ENCODE results near the gene VPS37C. TPM values are rescaled to one million over a fixed set of nuclear protein-coding genes. Genes with fewer than 3 reads are reported as not detected.

VPS37C gene
- total RNA-seq, 4 donors from 2014 or later, result 11.8 to 22.2 (median 13.6) TPM

DNA sequence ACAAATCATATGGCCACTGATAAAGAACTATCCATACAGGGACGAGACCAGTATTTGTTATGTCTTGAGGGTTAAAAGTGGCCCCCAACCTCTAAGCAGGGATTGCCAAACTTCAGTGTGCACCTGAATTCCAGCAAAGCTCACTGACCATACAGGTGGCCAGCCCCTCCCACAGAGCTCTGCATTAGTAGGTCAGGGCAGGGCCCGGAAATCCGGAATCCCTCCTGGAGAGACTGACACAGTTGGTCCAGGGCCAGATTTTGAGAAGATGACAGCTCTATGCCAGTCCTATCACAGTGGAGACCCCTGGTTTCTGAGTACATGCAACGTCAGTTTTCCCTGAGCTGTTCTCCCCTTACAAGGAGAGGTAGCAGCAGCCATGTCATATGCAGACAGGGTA, 20.8 kb downstream of the VPS37C start:
- DNase-seq (ENCODE audit: low spot score in 2 of 2), result no peak
- 93 to 96% methylated on average over 4 of the region's 4 CpGs for WGBS, 2 donors
- Histone ChIP-seq H3K27ac (no peak overlapping the region), H3K4me1 (peaks cover 0 to 37% (median 10%) of the 10 kb centered on the region in 4 donors), H3K9me3 (no peaks in the 10 kb centered on the region), H3K4me3 (no peak overlapping the region), H3K36me3 (peaks cover 0 to 20% (median 0%) of the 10 kb centered on the region in 3 donors), H3K27me3 (no peaks in the 10 kb centered on the region)
- TF ChIP-seq EP300 (IDR thresholded peaks at IDR 0.05) (no peak), POLR2A (IDR thresholded peaks at IDR 0.05) (no peak)
- TF ChIP-seq, protein P1, sequence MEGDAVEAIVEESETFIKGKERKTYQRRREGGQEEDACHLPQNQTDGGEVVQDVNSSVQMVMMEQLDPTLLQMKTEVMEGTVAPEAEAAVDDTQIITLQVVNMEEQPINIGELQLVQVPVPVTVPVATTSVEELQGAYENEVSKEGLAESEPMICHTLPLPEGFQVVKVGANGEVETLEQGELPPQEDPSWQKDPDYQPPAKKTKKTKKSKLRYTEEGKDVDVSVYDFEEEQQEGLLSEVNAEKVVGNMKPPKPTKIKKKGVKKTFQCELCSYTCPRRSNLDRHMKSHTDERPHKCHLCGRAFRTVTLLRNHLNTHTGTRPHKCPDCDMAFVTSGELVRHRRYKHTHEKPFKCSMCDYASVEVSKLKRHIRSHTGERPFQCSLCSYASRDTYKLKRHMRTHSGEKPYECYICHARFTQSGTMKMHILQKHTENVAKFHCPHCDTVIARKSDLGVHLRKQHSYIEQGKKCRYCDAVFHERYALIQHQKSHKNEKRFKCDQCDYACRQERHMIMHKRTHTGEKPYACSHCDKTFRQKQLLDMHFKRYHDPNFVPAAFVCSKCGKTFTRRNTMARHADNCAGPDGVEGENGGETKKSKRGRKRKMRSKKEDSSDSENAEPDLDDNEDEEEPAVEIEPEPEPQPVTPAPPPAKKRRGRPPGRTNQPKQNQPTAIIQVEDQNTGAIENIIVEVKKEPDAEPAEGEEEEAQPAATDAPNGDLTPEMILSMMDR (IDR thresholded peaks at IDR 0.05), result no peak

DNA sequence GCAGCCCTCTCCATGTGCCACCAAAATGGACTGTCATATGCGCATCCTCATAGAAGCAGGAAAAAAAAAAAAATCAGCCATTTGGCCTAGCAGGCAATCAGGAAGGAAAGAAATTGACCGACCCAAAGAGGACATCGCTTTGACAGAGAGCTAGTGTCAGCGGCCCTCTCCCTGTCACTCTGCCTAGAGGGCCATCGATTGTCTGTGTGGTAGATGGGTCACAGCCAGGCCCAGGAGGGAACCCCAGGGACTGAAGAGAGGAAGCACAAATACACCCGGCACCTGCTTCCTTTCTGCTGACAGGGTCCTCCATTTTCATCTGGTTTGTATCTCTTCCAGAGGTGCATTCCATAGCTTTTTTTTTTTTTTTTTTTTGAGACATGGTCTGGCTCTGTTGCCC, 21.8 kb downstream of the VPS37C start:
- Histone ChIP-seq H3K27me3 (no peaks in the 10 kb centered on the region), H3K4me1 (peaks cover 0 to 37% (median 10%) of the 10 kb centered on the region in 4 donors), H3K9me3 (no peaks in the 10 kb centered on the region), H3K4me3 (no peak overlapping the region), H3K36me3 (peaks cover 0 to 29% (median 0%) of the 10 kb centered on the region in 3 donors), H3K27ac (no peak overlapping the region)
- TF ChIP-seq POLR2A (IDR thresholded peaks at IDR 0.05) (no peak), EP300 (IDR thresholded peaks at IDR 0.05) (no peak)
- TF ChIP-seq, protein P1 (IDR thresholded peaks at IDR 0.05), result no peak
- 46 to 60% methylated on average over 6 of the region's 6 CpGs for WGBS, 2 donors
- no peak for DNase-seq (ENCODE audit: low spot score in 2 of 2)

DNA sequence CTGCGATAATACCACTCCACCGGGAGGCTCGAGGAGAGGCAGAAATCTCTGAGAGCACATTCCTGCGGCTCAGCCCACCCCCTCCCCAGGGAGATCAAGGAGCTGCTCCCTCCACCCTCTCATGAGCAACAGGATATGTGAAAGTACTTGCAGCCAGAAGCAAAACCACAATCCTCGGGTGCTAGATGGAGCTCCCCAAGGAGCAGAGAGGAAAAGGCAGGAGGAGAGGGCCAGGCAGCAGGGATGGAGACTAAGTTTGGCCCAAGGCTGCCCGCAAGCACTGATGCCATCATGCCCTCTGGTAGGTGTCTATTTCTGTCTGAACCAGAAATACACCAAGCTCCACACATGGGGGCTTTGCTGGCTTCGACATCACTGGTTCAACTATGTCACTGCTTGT, 22.3 kb downstream of the VPS37C start:
- TF ChIP-seq, protein P1 (IDR thresholded peaks at IDR 0.05), result no peak
- TF ChIP-seq POLR2A (IDR thresholded peaks at IDR 0.05) (no peak), EP300 (IDR thresholded peaks at IDR 0.05) (no peak)
- H3K9me3 ChIP-seq, result no peaks in the 10 kb centered on the region
- no peak overlapping the region for H3K4me3 ChIP-seq
- H3K36me3 ChIP-seq, result peaks cover 0 to 34% (median 0%) of the 10 kb centered on the region in 3 donors
- no peaks in the 10 kb centered on the region for H3K27me3 ChIP-seq
- DNase-seq (ENCODE audit: low spot score in 2 of 2), result no peak
- H3K27ac ChIP-seq, result no peak overlapping the region
- peaks cover 0 to 37% (median 10%) of the 10 kb centered on the region in 4 donors for H3K4me1 ChIP-seq
- WGBS, 2 donors, result 33% methylated on average over 7 of the region's 7 CpGs

DNA sequence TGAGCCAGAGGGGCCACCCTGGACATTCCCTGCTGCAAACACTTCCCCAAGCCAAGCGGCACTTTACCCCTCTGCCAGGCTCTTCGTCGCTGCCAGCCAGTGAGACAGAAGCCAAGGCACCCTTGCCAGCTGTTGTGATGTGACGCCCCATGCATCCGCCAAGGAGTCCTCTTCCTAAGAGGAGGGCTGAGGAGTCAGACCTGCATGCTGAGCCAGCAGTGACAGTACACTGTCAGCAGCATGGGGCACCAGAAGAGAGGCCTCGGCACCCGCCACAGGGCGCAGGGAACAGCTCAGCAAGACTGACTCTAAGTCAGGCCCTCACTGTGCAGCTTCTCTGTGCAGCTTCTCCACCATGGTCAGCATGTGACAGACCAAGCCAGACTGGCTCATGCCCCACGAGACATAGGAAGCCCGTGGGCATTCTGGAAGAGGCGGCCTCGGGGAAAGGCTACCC, 26.4 kb downstream of the VPS37C start:
- Histone ChIP-seq H3K27me3 (no peaks in the 10 kb centered on the region), H3K4me3 (no peak overlapping the region), H3K9me3 (no peaks in the 10 kb centered on the region), H3K36me3 (peaks cover 0 to 65% (median 0%) of the 10 kb centered on the region in 3 donors), H3K27ac (no peak overlapping the region), H3K4me1 (peaks cover 0 to 24% (median 8%) of the 10 kb centered on the region in 4 donors)
- no peak for DNase-seq (ENCODE audit: low spot score in 2 of 2)
- WGBS, 2 donors, result 86 to 94% methylated on average over 11 to 12 of the region's 12 CpGs
- TF ChIP-seq EP300 (IDR thresholded peaks at IDR 0.05) (no peak), POLR2A (IDR thresholded peaks at IDR 0.05) (no peak)
- TF ChIP-seq, protein P1 (IDR thresholded peaks at IDR 0.05), result no peak

DNA sequence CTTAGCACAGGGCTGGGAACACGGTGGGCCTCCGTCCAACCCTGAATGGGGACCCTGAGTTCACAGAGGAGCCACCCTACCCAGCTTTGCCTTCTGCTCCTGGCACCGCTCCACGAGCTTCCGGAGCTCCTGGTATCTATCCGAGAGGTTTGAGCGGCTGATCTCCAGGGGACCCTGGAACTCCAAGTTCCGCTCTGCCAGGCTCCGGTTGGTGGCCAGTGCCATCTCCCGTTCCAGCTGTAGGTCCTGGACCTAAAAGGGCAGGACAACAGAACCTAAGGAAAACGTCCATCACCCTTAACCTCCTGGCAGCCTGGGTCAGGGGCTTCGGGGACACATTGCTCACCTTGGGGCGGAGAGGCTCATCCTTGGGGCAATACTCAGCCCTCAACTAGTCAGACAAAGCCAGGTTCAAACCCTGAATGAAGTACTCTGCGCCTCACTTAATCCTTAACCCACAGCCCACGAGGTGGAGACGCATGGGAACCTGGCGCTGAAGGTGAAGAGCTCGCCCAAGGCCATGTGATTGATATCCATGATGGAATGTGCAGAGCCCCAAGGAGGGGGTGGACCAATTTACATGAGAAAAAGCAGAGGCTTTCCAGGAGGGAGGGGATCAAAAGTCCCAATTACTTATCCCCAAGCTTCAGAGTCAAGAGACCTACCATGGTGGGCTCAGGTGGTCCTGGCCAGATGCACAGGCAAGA, 27.1 kb downstream of the VPS37C start:
- H3K4me3 ChIP-seq, result no peak overlapping the region
- TF ChIP-seq, protein P1 (IDR thresholded peaks at IDR 0.05), result no peak
- TF ChIP-seq POLR2A (IDR thresholded peaks at IDR 0.05), result no peak
- no peak for TF ChIP-seq EP300 (IDR thresholded peaks at IDR 0.05)
- H3K9me3 ChIP-seq, result no peaks in the 10 kb centered on the region
- no peak for DNase-seq (ENCODE audit: low spot score in 2 of 2)
- no peaks in the 10 kb centered on the region for H3K27me3 ChIP-seq
- WGBS, 2 donors, result 88 to 91% methylated on average over 15 to 18 of the region's 18 CpGs
- H3K27ac ChIP-seq, result no peak overlapping the region
- peaks cover 0 to 65% (median 0%) of the 10 kb centered on the region in 3 donors for H3K36me3 ChIP-seq
- H3K4me1 ChIP-seq, result peaks cover 0 to 22% (median 8%) of the 10 kb centered on the region in 4 donors

Data from tibial nerve (tissue), 4 donors.